Peyer's patch (tissue), 4 donors: ENCODE data around the gene DUSP7.

Experiments
- CTCF ChIP-seq, 6 experiments: fragments of 450-650 bp in 4 of 6; fragments of 200-600 bp in 2 of 6; sonication (generic) in 1 of 6; IDR thresholded peaks; one replicate each; pipeline ENCODE4 v1.5.1; 2017 to 2019; ENCODE audit warnings: antibody characterized with exemption in 6 of 6, mild to moderate bottlenecking in 3 of 6, moderate library complexity in 1 of 6
- POLR2A ChIP-seq, 2 donors: fragments of 450-650 bp; IDR thresholded peaks; one replicate each; pipeline ENCODE4 v1.5.1; 2017; ENCODE audit warnings: antibody characterized with exemption in 2 of 2, mild to moderate bottlenecking in 2 of 2, moderate library complexity in 2 of 2

GRCh38 chr3:52099001-52099401, 42.6 kb upstream of the DUSP7 start:
- TF ChIP-seq CTCF (IDR thresholded peaks at IDR 0.05) (no peak), POLR2A (IDR thresholded peaks at IDR 0.05) (no peak)
